Right lobe of liver (tissue), 4 donors: ENCODE results near the gene DHRS3.

Experiments
- CTCF ChIP-seq, 4 donors: fragments of 200-600 bp in 3 of 4; fragments of 450-650 bp in 1 of 4; IDR thresholded peaks; one replicate each; pipeline versions ENCODE4 v1.5.1 to v1.8.0; 2016 to 2022; ENCODE audit warnings: antibody characterized with exemption in 4 of 4, mild to moderate bottlenecking in 2 of 4
- POLR2A ChIP-seq: fragments of 450-650 bp; IDR thresholded peaks from one replicate; pipeline ENCODE4 v1.6.1; 2017; ENCODE audit warnings: antibody characterized with exemption, mild to moderate bottlenecking
- donor health status: DM: no; HTN: no; CAD: no.
- donor health status: DM: no; HTN: no; CAD: no.
- donor health status: DM: no; HTN: yes; CAD: no.

GRCh38 chr1:12577020-12577419, 41.0 kb downstream of the DHRS3 start:
- TF ChIP-seq CTCF (IDR thresholded peaks at IDR 0.05) (no peak), POLR2A (no peak)
